SU-DHL-6 (cell line): ENCODE data around the gene FAM83D.

ENCODE experiments used
- H2AFZ ChIP-seq: fragments of 200-600 bp; sonication (generic); 2 replicates; pipeline ENCODE4 v1.6.1; 2014; ENCODE audit warnings: low read depth, mild to moderate bottlenecking, moderate library complexity, mixed read lengths, antibody characterized with exemption, low read length; ENCODE audit not compliant: severe bottlenecking
- H3F3A ChIP-seq: fragments of 200-600 bp; shearing (Covaris generic); 2 replicates; pipeline ENCODE4 v1.6.0; 2016; ENCODE audit warnings: antibody characterized with exemption, mild to moderate bottlenecking; ENCODE audit not compliant: insufficient read depth
- H3K27ac ChIP-seq: fragments of 200-600 bp; sonication (generic); 2 replicates; pipeline ENCODE4 v1.5.1; 2016; ENCODE audit warnings: low read depth, mild to moderate bottlenecking, low read length, moderate library complexity, mixed read lengths
- H3K27me3 ChIP-seq: fragments of 200-600 bp; sonication (generic), shearing (Covaris generic); 2 replicates; pipeline ENCODE4 v1.6.0; 2014; ENCODE audit warnings: mild to moderate bottlenecking, low read length
- H3K36me3 ChIP-seq: fragments of 200-600 bp; sonication (generic); 2 replicates; pipeline ENCODE4 v1.6.1; 2014; ENCODE audit warnings: mild to moderate bottlenecking, low read length, mixed read lengths
- H3K4me2 ChIP-seq: fragments of 300-600, 200-600 bp; shearing (Covaris generic), sonication (generic); 2 replicates; pipeline ENCODE4 v1.6.0; 2014; ENCODE audit warnings: low read length, low read depth, mild to moderate bottlenecking; ENCODE audit not compliant: poor library complexity, severe bottlenecking
- H3K4me3 ChIP-seq: fragments of 200-600 bp; sonication (generic); 2 replicates; pipeline ENCODE4 v1.5.1; 2014; ENCODE audit warnings: antibody characterized with exemption, low read length, mild to moderate bottlenecking, mixed read lengths; ENCODE audit not compliant: insufficient read depth, poor library complexity, severe bottlenecking
- H3K79me2 ChIP-seq: fragments of 200-600 bp; sonication (generic); 2 replicates; pipeline ENCODE4 v1.6.1; 2014; ENCODE audit warnings: mild to moderate bottlenecking, low read length, moderate library complexity; ENCODE audit not compliant: insufficient read depth
- H3K9ac ChIP-seq: fragments of 200-600 bp; sonication (generic); 2 replicates; pipeline ENCODE4 v1.7.0; 2014; ENCODE audit warnings: mild to moderate bottlenecking, low read length
- H3K9me2 ChIP-seq: fragments of 200-600 bp; sonication (generic); replicated peaks from 2 replicates; pipeline ENCODE4 v1.6.1; 2014; ENCODE audit warnings: low read length; ENCODE audit not compliant: insufficient read depth
- H3K9me3 ChIP-seq: fragments of 200-600 bp; sonication (generic); 2 replicates; pipeline ENCODE4 v1.6.1; 2014; ENCODE audit warnings: low read length, mixed read lengths; ENCODE audit not compliant: insufficient read depth
- H4K20me1 ChIP-seq: fragments of 200-600 bp; sonication (generic); 2 replicates; pipeline ENCODE4 v1.6.1; 2014; ENCODE audit warnings: low read depth, mild to moderate bottlenecking, antibody characterized with exemption, low read length, moderate library complexity, mixed read lengths
- CTCF ChIP-seq: fragments of 200-600 bp; sonication (generic); IDR thresholded peaks from one replicate; pipeline ENCODE4 v1.5.1; 2017; ENCODE audit warnings: antibody characterized with exemption, mild to moderate bottlenecking, low read length, moderate library complexity; ENCODE audit not compliant: insufficient read depth, poor library complexity, severe bottlenecking
- EZH2phosphoT487 ChIP-seq: fragments of 200-600 bp; sonication (generic), shearing (Covaris generic); conservative IDR thresholded peaks from 2 replicates; pipeline ENCODE4 v1.6.1; 2018; ENCODE audit warnings: mild to moderate bottlenecking, antibody characterized with exemption, low read length, moderate library complexity, mixed read lengths

Gene FAM83D

GRCh38 chr20:38934530-38934929, 8.3 kb downstream of the FAM83D start:
- H2AFZ ChIP-seq, result no peak overlapping the region
- TF ChIP-seq EZH2phosphoT487 (no peak), CTCF (no peak)
- no peaks in the 10 kb centered on the region for H3K27me3 ChIP-seq
- H3K79me2 ChIP-seq, result peaks cover 100% of the 10 kb centered on the region
- H3K9me2 ChIP-seq, result no peaks in the 10 kb centered on the region
- no peaks in the 10 kb centered on the region for H3K9me3 ChIP-seq
- no peak overlapping the region for H3K4me3 ChIP-seq
- no peak overlapping the region for H3K4me2 ChIP-seq
- peaks cover 9% of the 10 kb centered on the region; the same call in 1 of the 2 replicates for H4K20me1 ChIP-seq
- H3K36me3 ChIP-seq, result peaks cover 10% of the 10 kb centered on the region; the same call in 1 of the 2 replicates
- H3K27ac ChIP-seq, result no peak overlapping the region
- H3K9ac ChIP-seq, result no peak overlapping the region
- H3F3A ChIP-seq, result no peaks in the 10 kb centered on the region; the same call in 1 of the 2 replicates

- no peak for TF ChIP-seq CTCF
- TF ChIP-seq EZH2phosphoT487, result no peak
These were observed 9.1 kb downstream of the FAM83D start for GRCh38 chr20:38935285-38935684.

DNA sequence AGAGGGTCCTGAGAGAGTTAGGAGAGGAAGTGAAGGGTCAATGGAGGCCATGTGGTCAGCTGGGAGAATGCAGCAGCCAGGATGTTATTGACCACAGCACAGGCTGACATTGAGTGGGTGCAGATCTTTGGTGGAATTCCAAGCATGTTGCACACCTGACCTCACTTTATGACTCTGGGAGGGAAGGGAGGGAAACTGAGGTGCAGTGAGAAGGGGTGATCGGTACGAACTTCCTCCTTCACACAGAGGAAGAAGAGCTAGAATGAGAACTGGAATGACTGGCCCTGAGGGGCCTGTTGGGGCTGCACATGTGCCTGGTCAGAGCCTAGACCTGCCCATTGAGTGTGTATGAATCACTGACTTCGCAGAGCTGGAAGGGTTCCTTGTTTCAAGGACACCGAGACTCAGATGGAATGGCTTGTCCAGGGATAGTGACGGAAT, 9.8 kb downstream of the FAM83D start:
- Histone ChIP-seq H3K79me2 (peaks cover 100% of the 10 kb centered on the region), H3K27ac (no peak overlapping the region), H4K20me1 (peaks cover 16% of the 10 kb centered on the region; the same call in 1 of the 2 replicates), H3K27me3 (no peaks in the 10 kb centered on the region), H2AFZ (no peak overlapping the region), H3K4me2 (no peak overlapping the region), H3K4me3 (no peak overlapping the region), H3K36me3 (peaks cover 10% of the 10 kb centered on the region; the same call in 1 of the 2 replicates), H3K9me3 (no peaks in the 10 kb centered on the region), H3K9ac (no peak overlapping the region), H3F3A (no peaks in the 10 kb centered on the region; the same call in 1 of the 2 replicates), H3K9me2 (no peaks in the 10 kb centered on the region)
- TF ChIP-seq CTCF, result no peak
- TF ChIP-seq EZH2phosphoT487, result no peak

More at GRCh38 chr20:38935285-38935684, 9.1 kb downstream of the FAM83D start:
- H3K4me2 ChIP-seq, result no peak overlapping the region
- H2AFZ ChIP-seq, result no peak overlapping the region
- H3K9me3 ChIP-seq, result no peaks in the 10 kb centered on the region
- H3K9ac ChIP-seq, result no peak overlapping the region
- no peak overlapping the region for H3K27ac ChIP-seq
- no peaks in the 10 kb centered on the region for H3K27me3 ChIP-seq
- peaks cover 9% of the 10 kb centered on the region; the same call in 1 of the 2 replicates for H4K20me1 ChIP-seq
- peaks cover 10% of the 10 kb centered on the region; the same call in 1 of the 2 replicates for H3K36me3 ChIP-seq
- no peaks in the 10 kb centered on the region; the same call in 1 of the 2 replicates for H3F3A ChIP-seq
- no peak overlapping the region for H3K4me3 ChIP-seq
- H3K9me2 ChIP-seq, result no peaks in the 10 kb centered on the region
- H3K79me2 ChIP-seq, result peaks cover 100% of the 10 kb centered on the region
